Gastroesophageal sphincter (tissue), 4 donors: ENCODE results near the gene PATJ. TPM values are rescaled to one million over a fixed set of nuclear protein-coding genes. Genes with fewer than 3 reads are reported as not detected.

Experiments
- ATAC-seq: fragments of 150-250 bp; one replicate; pipeline ENCODE4 v1.9.1; 2016; ENCODE audit warnings: mild to moderate bottlenecking, moderate library complexity
- H3K27ac ChIP-seq, 4 donors: fragments of 200-600 bp; sonication (generic) in 3 of 4; 1 replicate in 3 of 4; 2 replicates in 1 of 4; pipeline ENCODE4 v1.5.1; 2016 to 2019
- H3K27me3 ChIP-seq: fragments of 200-600 bp; sonication (generic); one replicate; pipeline ENCODE4 v1.5.1; 2019
- H3K36me3 ChIP-seq, 2 donors: fragments of 200-600 bp; sonication (generic); one replicate each; pipeline ENCODE4 v1.5.1; 2019; ENCODE audit warnings: control low read depth in 1 of 2
- H3K4me1 ChIP-seq, 3 donors: fragments of 200-600 bp; sonication (generic); 1 replicate in 2 of 3; 2 replicates in 1 of 3; pipeline ENCODE4 v1.5.1; 2016 to 2019; ENCODE audit warnings: control low read depth in 2 of 3
- H3K4me3 ChIP-seq, 2 donors: fragments of 200-600 bp; sonication (generic); one replicate each; pipeline ENCODE4 v1.5.1; 2019; ENCODE audit warnings: mild to moderate bottlenecking in 1 of 2, moderate library complexity in 1 of 2
- H3K9me3 ChIP-seq, 3 donors: fragments of 200-600 bp; sonication (generic); one replicate each; pipeline ENCODE4 v1.5.1; 2017 to 2019; ENCODE audit warnings: control low read depth in 2 of 3
- CTCF ChIP-seq, 4 experiments: fragments of 200-600 bp in 2 of 4; fragments of 450-650 bp in 2 of 4; sonication (generic) in 1 of 4; IDR thresholded peaks; one replicate each; pipeline ENCODE4 v1.5.1; 2017 to 2019; ENCODE audit warnings: antibody characterized with exemption in 4 of 4, mild to moderate bottlenecking in 2 of 4, moderate library complexity in 2 of 4
- EP300 ChIP-seq: sonication (generic); formaldehyde crosslinking; IDR thresholded peaks from one replicate; pipeline ENCODE4 v1.6.1; 2017; ENCODE audit warnings: antibody characterized with exemption, mild to moderate bottlenecking
- POLR2A ChIP-seq, 2 donors: fragments of 450-650 bp; IDR thresholded peaks; one replicate each; pipeline ENCODE4 v1.6.1; 2017; ENCODE audit warnings: antibody characterized with exemption in 2 of 2, mild to moderate bottlenecking in 2 of 2, moderate library complexity in 1 of 2
- POLR2AphosphoS5 ChIP-seq: sonication (generic); formaldehyde crosslinking; IDR thresholded peaks from one replicate; pipeline ENCODE4 v1.6.1; 2017; ENCODE audit warnings: antibody characterized with exemption
- WGBS, 2 donors: methylation state at CpG; one replicate each; pipeline ENCODE4 v1.1.5; 2018; ENCODE audit warnings: low coverage in 1 of 2; 5-methylcytosine and 5-hydroxymethylcytosine counted together
- total RNA-seq, 4 donors: library from RNA; depleted of rRNA; stranded (reverse); fragments of >200 nt; gene quantifications; one replicate each; pipeline ENCODE4 v1.1.0, GENCODE V29; 2016

Gene PATJ
- total RNA-seq, 4 donors from 2014 or later = 34.8 to 59.0 (median 37.1) TPM

GRCh38 chr1:61993331-61993961 is 251.2 kb downstream of the PATJ start:
- peaks cover 0 to 26% of the 10 kb centered on the region in 2 donors for H3K36me3 ChIP-seq
- H3K27ac ChIP-seq = no peak overlapping the region
- no peak overlapping the region for H3K4me3 ChIP-seq
- ATAC-seq = no peak
- TF ChIP-seq EP300 = no peak
- TF ChIP-seq CTCF (IDR thresholded peaks at IDR 0.05) = no peak
- no peak for TF ChIP-seq POLR2AphosphoS5
- TF ChIP-seq POLR2A (IDR thresholded peaks at IDR 0.05) = no peak
- 85 to 90% methylated on average over 4 of the region's 5 CpGs for WGBS, 2 donors
- no peaks in the 10 kb centered on the region for H3K9me3 ChIP-seq
- H3K27me3 ChIP-seq = no peaks in the 10 kb centered on the region
- H3K4me1 ChIP-seq = no peaks in the 10 kb centered on the region

DNA sequence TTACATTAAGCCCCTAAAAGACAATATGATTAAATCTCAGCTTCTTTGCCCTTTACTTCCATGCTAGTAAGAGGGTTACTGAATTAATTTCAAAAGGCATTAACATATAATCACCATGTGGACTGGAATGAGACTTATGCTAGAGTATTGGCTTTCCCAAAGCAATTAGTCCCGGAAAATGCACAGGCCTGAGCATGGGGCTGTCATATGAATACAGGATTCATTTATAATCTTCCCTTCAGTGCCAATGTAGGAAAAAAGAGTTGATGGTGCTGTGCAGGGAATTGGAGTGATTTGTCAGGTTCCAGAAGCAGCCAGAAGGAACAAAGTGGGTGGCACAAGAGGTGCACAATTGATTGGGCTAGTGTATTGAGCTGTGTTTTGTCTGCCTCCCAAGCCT is 253.4 kb downstream of the PATJ start:
- peaks cover 0 to 26% of the 10 kb centered on the region in 2 donors for H3K36me3 ChIP-seq
- no peak for ATAC-seq

DNA sequence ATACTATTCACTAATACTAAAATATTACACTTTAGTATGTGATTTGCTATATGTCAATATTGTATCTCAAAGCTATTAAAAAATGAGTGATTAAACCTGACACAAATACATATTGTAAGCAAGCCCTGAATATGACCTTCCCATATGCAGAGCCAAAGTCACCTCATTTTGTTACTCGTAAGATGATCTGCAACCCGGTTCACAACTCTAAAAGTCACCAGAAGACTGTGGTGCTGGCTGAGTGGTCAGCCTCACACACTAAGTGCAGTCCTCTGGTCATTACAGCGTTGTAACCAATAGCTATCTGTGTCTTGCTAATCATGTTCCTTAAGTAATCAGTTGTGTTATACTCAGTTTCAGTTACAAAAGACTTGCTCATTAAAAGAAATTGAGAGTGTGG is 254.8 kb downstream of the PATJ start:
- Histone ChIP-seq H3K36me3 (peaks cover 0 to 14% of the 10 kb centered on the region in 2 donors), H3K27ac (no peak overlapping the region), H3K27me3 (no peaks in the 10 kb centered on the region), H3K4me3 (no peak overlapping the region), H3K9me3 (no peaks in the 10 kb centered on the region), H3K4me1 (no peaks in the 10 kb centered on the region)
- TF ChIP-seq CTCF (IDR thresholded peaks at IDR 0.05) (no peak), POLR2A (IDR thresholded peaks at IDR 0.05) (no peak), POLR2AphosphoS5 (no peak), EP300 (no peak)
- 78 to 90% methylated on average over 2 to 3 of the region's 3 CpGs for WGBS, 2 donors
- no peak for ATAC-seq

More for the DNA sequence above, 253.4 kb downstream of the PATJ start:
- H3K27ac ChIP-seq = no peak overlapping the region
- 93 to 100% methylated on average over 1 of the region's 1 CpG for WGBS, 2 donors
- H3K27me3 ChIP-seq = no peaks in the 10 kb centered on the region
- H3K4me1 ChIP-seq = no peaks in the 10 kb centered on the region
- no peak overlapping the region for H3K4me3 ChIP-seq
- no peak for TF ChIP-seq POLR2AphosphoS5
- TF ChIP-seq EP300 = no peak
- TF ChIP-seq CTCF (IDR thresholded peaks at IDR 0.05) = no peak
- H3K9me3 ChIP-seq = no peaks in the 10 kb centered on the region

DNA sequence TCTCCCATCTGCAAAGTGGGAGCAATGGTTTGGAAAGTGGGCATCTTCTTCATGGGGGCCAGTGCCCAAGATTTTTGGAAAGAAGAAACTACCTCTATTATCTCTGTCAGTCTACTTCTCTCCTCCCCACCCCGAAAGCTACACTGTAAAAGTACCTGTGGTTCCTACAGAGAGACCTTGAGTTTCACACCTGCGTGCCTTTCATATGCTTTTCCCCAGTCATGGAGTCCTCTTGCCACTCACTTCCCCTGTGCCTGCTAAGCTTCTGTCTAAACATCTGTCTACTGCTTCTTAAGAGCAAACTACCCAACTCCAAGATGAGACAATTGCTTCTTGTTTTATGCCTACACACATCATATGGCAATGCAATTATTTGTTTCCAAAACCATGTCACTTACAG is 261.5 kb downstream of the PATJ start:
- H3K4me1 ChIP-seq = no peaks in the 10 kb centered on the region
- ATAC-seq = no peak
- H3K36me3 ChIP-seq = peaks cover 0 to 8% of the 10 kb centered on the region in 2 donors
- 84 to 87% methylated on average over 2 of the region's 2 CpGs for WGBS, 2 donors
- no peak overlapping the region for H3K4me3 ChIP-seq
- H3K9me3 ChIP-seq = no peaks in the 10 kb centered on the region
- no peaks in the 10 kb centered on the region for H3K27me3 ChIP-seq
- TF ChIP-seq EP300 = no peak
- TF ChIP-seq POLR2A (IDR thresholded peaks at IDR 0.05) = no peak
- no peak for TF ChIP-seq CTCF (IDR thresholded peaks at IDR 0.05)
- TF ChIP-seq POLR2AphosphoS5 = no peak
- no peak overlapping the region for H3K27ac ChIP-seq

- no peak for ATAC-seq
- Histone ChIP-seq H3K9me3 (no peaks in the 10 kb centered on the region), H3K27ac (no peak overlapping the region), H3K36me3 (peaks cover 0 to 8% of the 10 kb centered on the region in 2 donors), H3K4me3 (no peak overlapping the region), H3K27me3 (no peaks in the 10 kb centered on the region), H3K4me1 (no peaks in the 10 kb centered on the region)
- 50 to 79% methylated on average over 2 of the region's 2 CpGs for WGBS, 2 donors
- TF ChIP-seq POLR2A (IDR thresholded peaks at IDR 0.05) (no peak), CTCF (IDR thresholded peaks at IDR 0.05) (no peak), EP300 (no peak), POLR2AphosphoS5 (no peak)
Observed at GRCh38 chr1:62006690-62007089, 264.4 kb downstream of the PATJ start.
